Left lung (tissue), 10 donors: ENCODE measurements around the gene UBASH3B. TPM values are rescaled to one million over a fixed set of nuclear protein-coding genes. Genes with fewer than 3 reads are reported as not detected.
A peak's percentile ranks its signal among the peaks of the same experiment; 100 is the strongest.

ENCODE experiments used
- ATAC-seq: fragments of 200-7000 bp; cut with Tn5 transposase; one replicate; pipeline ENCODE4 v1.9.1; 2020; ENCODE audit warnings: moderate library complexity
- DNase-seq, 4 donors: peaks; one replicate each; pipeline ENCODE4 v3.0.0-alpha.2; 2013 to 2020
- H3K27ac ChIP-seq, 2 donors: fragments of 200-600 bp; sonication (generic) in 1 of 2; one replicate each; pipeline versions ENCODE4 v1.5.0 to v1.8.0; 2020 to 2021
- H3K27me3 ChIP-seq, 2 donors: fragments of 200-600 bp; sonication (generic) in 1 of 2; one replicate each; pipeline versions ENCODE4 v1.5.0 to v1.8.0; 2020 to 2021
- H3K36me3 ChIP-seq, 2 donors: fragments of 200-600 bp; sonication (generic) in 1 of 2; one replicate each; pipeline versions ENCODE4 v1.5.0 to v1.8.0; 2020 to 2021
- H3K4me1 ChIP-seq, 2 donors: fragments of 200-600 bp; one replicate each; pipeline ENCODE4 v1.8.0; 2021
- H3K4me3 ChIP-seq, 2 donors: fragments of 200-600 bp; sonication (generic) in 1 of 2; one replicate each; pipeline versions ENCODE4 v1.5.0 to v1.8.0; 2020 to 2021; ENCODE audit warnings: mild to moderate bottlenecking in 1 of 2
- H3K9me3 ChIP-seq, 2 donors: fragments of 200-600 bp; sonication (generic) in 1 of 2; one replicate each; pipeline versions ENCODE4 v1.5.0 to v1.8.0; 2020 to 2021
- CTCF ChIP-seq, 2 donors: fragments of 200-600 bp; sonication (generic) in 1 of 2; IDR thresholded peaks; one replicate each; pipeline versions ENCODE4 v1.5.0 to v1.8.0; 2021; ENCODE audit warnings: antibody characterized with exemption in 2 of 2
- intact Hi-C, 2 donors: fragments of 100-400 bp; cut with DNase I; formaldehyde crosslinking; loops; one replicate each; pipeline versions ENCODE4 v1.11.2 to v1.14.2; 2022
- polyA plus RNA-seq, 6 donors: library from polyadenylated mRNA; unstranded; fragments of 120-200 nt; gene quantifications; one replicate each; pipeline ENCODE4 v1.2.1, GENCODE V29; 2013; ENCODE audit not compliant: insufficient read length in 6 of 6
- total RNA-seq, 2 donors: library from RNA; stranded (reverse); fragmentation: NEBNext Ultra II Directional; extraction: Animal tissue kit (Norgen Biotek cat#: 25700); gene quantifications; one replicate each; pipeline ENCODE4 v1.2.1, GENCODE V29; 2021
- donor health status: DM: no; HTN: yes; CAD: no.
- donor health status: DM: no; HTN: no; CAD: no.

UBASH3B gene
- total and polyA plus RNA-seq, 8 donors, result 4.0 to 38.6 (median 5.7) TPM

- Histone ChIP-seq H3K4me1 (peaks cover under 1 to 44% of the 10 kb centered on the region in 2 donors), H3K36me3 (no peaks in the 10 kb centered on the region), H3K4me3 (no peak overlapping the region), H3K27me3 (no peaks in the 10 kb centered on the region), H3K9me3 (no peaks in the 10 kb centered on the region), H3K27ac (peak overlapping the region in 1 of 2 donors; percentile 39)
- DNase-seq, result no peak
- peak; percentile 43 for ATAC-seq
- intact Hi-C loops, result loop anchor here in 1 of 2 donors (10.0 kb wide), 1 partner anchor 100 kb away; the partner anchor contains the start of gene UBASH3B
- peak in 1 of 2 donors; percentile 31 for TF ChIP-seq CTCF (IDR thresholded peaks at IDR 0.05)
These were observed 99.2 kb downstream of the UBASH3B start for GRCh38 chr11:122754553-122755322.

DNA sequence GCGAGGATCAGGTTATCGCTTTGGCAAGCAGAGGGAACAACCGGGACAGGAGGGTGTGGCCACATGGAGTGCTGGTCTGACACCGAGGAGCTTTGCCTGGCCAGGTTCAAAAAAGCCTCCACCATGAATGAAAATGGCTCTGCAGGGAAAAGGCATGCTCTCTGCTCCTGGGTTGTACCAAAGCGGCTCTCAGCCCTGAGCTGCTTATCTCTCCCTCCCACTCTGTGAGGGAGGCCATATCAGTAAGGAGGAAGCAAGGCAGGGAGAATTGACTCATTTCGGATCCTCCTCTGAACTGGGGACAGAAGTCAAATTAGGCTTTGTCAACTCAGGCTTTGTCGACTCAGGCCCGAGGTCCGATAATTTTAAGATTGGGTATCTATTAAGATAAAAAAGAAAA, 99.9 kb downstream of the UBASH3B start:
- intact Hi-C loops, result loop anchor here in 1 of 2 donors (10.0 kb wide), 1 partner anchor 101 kb away; the partner anchor contains the start of gene UBASH3B
- DNase-seq (no peak), ATAC-seq (peak; percentile 52)
- H3K27me3 ChIP-seq, result no peaks in the 10 kb centered on the region
- H3K9me3 ChIP-seq, result no peaks in the 10 kb centered on the region
- peaks cover 0 to 40% of the 10 kb centered on the region in 2 donors for H3K4me1 ChIP-seq
- H3K27ac ChIP-seq, result peak overlapping the region in 1 of 2 donors; percentile 39
- TF ChIP-seq CTCF (IDR thresholded peaks at IDR 0.05), result no peak
- H3K36me3 ChIP-seq, result no peaks in the 10 kb centered on the region
- no peak overlapping the region for H3K4me3 ChIP-seq

DNA sequence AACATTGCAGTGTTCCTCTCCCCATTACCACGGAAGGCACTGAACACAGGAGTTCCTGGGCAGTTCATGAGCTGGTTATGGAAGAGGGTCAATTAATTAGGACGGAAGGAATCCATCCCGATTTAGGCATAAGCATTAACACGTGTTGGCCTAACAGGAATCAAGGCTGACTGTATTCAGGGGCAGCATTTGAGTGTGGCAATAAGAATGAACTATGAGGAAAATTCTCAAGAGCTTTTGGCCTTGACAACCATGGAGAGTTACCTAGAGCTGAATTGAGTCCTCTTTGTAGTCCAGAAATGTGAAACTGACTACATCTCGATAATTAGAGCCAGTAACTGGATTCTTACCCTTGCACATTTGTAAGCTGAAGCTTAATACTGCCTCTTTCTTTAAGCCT, 100.4 kb downstream of the UBASH3B start:
- intact Hi-C loops, result loop anchor here in 1 of 2 donors (10.0 kb wide), 1 partner anchor 101 kb away; the partner anchor contains the start of gene UBASH3B
- no peak overlapping the region for H3K4me3 ChIP-seq
- ATAC-seq (no peak), DNase-seq (no peak)
- TF ChIP-seq CTCF (IDR thresholded peaks at IDR 0.05), result no peak
- H3K27ac ChIP-seq, result peak overlapping the region in 1 of 2 donors; percentile 79
- H3K27me3 ChIP-seq, result no peaks in the 10 kb centered on the region
- H3K4me1 ChIP-seq, result peaks cover 0 to 40% of the 10 kb centered on the region in 2 donors
- no peaks in the 10 kb centered on the region for H3K9me3 ChIP-seq
- no peaks in the 10 kb centered on the region for H3K36me3 ChIP-seq

DNA sequence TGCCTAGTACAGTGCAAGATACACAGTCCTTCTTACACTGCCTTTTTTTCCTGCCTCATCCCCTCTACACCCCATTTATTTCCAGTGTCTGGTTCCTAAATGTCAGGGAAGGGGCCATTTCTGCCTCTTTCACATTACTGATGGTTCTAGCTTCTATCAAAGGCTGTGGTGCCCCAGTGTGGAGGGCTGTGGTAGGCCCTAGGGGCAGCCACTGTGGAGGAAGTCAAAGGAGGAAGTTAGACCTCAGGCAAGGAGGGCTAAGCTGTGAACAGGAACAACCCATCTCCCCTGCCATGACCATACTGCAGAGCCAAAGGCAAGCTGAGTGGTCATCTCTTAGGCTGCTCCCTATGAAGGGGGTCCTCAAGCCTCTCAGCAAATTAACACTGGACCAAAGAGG, 100.9 kb downstream of the UBASH3B start:
- peak overlapping the region in 1 of 2 donors; percentile 79 for H3K27ac ChIP-seq
- H3K4me3 ChIP-seq, result no peak overlapping the region
- intact Hi-C loops, result loop anchor here in 1 of 2 donors (10.0 kb wide), 1 partner anchor 102 kb away; the partner anchor contains the start of gene UBASH3B
- no peaks in the 10 kb centered on the region for H3K9me3 ChIP-seq
- peaks cover 0 to 40% of the 10 kb centered on the region in 2 donors for H3K4me1 ChIP-seq
- no peaks in the 10 kb centered on the region for H3K36me3 ChIP-seq
- no peak for TF ChIP-seq CTCF (IDR thresholded peaks at IDR 0.05)
- DNase-seq (peak in 1 of 4 donors; percentile 73), ATAC-seq (peak; percentile 86)
- H3K27me3 ChIP-seq, result no peaks in the 10 kb centered on the region

DNA sequence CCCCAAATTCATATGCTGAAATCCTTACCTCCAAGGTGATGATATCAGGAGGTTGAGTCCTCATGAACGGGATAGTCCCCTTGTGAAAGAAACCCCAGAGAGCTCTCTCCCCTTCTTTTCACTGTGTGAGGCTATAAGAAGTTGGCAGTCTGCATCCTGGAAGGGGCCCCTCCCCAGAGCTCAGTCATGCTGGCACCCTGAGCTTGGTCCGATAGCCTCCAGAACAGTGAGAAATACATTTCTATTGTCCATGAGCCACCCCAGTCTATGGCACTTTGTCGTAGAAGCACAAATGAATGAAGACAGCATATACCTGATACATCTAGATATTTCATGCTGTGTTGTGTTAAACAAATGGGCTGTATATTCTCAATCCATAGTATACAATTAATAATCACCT, 101.7 kb downstream of the UBASH3B start:
- DNase-seq (no peak), ATAC-seq (no peak)
- H3K4me1 ChIP-seq, result peaks cover 0 to 40% of the 10 kb centered on the region in 2 donors
- no peaks in the 10 kb centered on the region for H3K9me3 ChIP-seq
- no peak overlapping the region for H3K27ac ChIP-seq
- no peaks in the 10 kb centered on the region for H3K27me3 ChIP-seq
- intact Hi-C loops, result loop anchor here in 1 of 2 donors (10.0 kb wide), 1 partner anchor 102 kb away; the partner anchor contains the start of gene UBASH3B
- no peak overlapping the region for H3K4me3 ChIP-seq
- no peak for TF ChIP-seq CTCF (IDR thresholded peaks at IDR 0.05)
- H3K36me3 ChIP-seq, result no peaks in the 10 kb centered on the region
